HG02943 (cell line): ENCODE results near the gene STXBP5.
A peak's percentile ranks its signal among the peaks of the same experiment; 100 is the strongest.

Experiments
- ATAC-seq: cut with Tn5 transposase; IDR thresholded peaks from one replicate; pipeline ENCODE4 v1.9.1; 2021; ENCODE audit warnings: mild to moderate bottlenecking, low read depth, moderate library complexity; ENCODE audit not compliant: unreplicated experiment

Gene STXBP5

GRCh38 chr6:147177286-147177685 is 26.9 kb upstream of the STXBP5 start:
- no peak for ATAC-seq

- ATAC-seq, result no peak
Observed at GRCh38 chr6:147178355-147178754, 25.9 kb upstream of the STXBP5 start.

- ATAC-seq, result no peak
Observed at GRCh38 chr6:147179809-147180208, 24.4 kb upstream of the STXBP5 start.

GRCh38 chr6:147180926-147181325 is 23.3 kb upstream of the STXBP5 start:
- no peak for ATAC-seq

GRCh38 chr6:147184379-147184778 is 19.8 kb upstream of the STXBP5 start:
- no peak for ATAC-seq

- no peak for ATAC-seq
Observed at GRCh38 chr6:147185216-147185615, 19.0 kb upstream of the STXBP5 start.

GRCh38 chr6:147190556-147190955 is 13.7 kb upstream of the STXBP5 start:
- ATAC-seq, result no peak

- ATAC-seq, result no peak
Observed at GRCh38 chr6:147192278-147192911, 11.8 kb upstream of the STXBP5 start.

GRCh38 chr6:147194652-147195411 is 9.4 kb upstream of the STXBP5 start:
- no peak for ATAC-seq

GRCh38 chr6:147195510-147195909 is 8.7 kb upstream of the STXBP5 start:
- ATAC-seq, result no peak

GRCh38 chr6:147195987-147196386 is 8.2 kb upstream of the STXBP5 start:
- ATAC-seq, result no peak

- ATAC-seq, result no peak
Observed at GRCh38 chr6:147200711-147201110, 3.5 kb upstream of the STXBP5 start.

- no peak for ATAC-seq
Observed at GRCh38 chr6:147201885-147202515, 2.2 kb upstream of the STXBP5 start.

- ATAC-seq, result peak; percentile 82
Observed at GRCh38 chr6:147202516-147203310, 1.5 kb upstream of the STXBP5 start.

- peak; percentile 41 for ATAC-seq
Observed at GRCh38 chr6:147203311-147204059, 732 bp upstream of the STXBP5 start.

GRCh38 chr6:147204843-147205311 is 660 bp downstream of the STXBP5 start:
- no peak for ATAC-seq

GRCh38 chr6:147205690-147206600 is 1.7 kb downstream of the STXBP5 start:
- ATAC-seq, result no peak

GRCh38 chr6:147207351-147207750 is 3.1 kb downstream of the STXBP5 start:
- no peak for ATAC-seq
